ENCODE data around the gene WRAP73.

WRAP73 gene

DNA sequence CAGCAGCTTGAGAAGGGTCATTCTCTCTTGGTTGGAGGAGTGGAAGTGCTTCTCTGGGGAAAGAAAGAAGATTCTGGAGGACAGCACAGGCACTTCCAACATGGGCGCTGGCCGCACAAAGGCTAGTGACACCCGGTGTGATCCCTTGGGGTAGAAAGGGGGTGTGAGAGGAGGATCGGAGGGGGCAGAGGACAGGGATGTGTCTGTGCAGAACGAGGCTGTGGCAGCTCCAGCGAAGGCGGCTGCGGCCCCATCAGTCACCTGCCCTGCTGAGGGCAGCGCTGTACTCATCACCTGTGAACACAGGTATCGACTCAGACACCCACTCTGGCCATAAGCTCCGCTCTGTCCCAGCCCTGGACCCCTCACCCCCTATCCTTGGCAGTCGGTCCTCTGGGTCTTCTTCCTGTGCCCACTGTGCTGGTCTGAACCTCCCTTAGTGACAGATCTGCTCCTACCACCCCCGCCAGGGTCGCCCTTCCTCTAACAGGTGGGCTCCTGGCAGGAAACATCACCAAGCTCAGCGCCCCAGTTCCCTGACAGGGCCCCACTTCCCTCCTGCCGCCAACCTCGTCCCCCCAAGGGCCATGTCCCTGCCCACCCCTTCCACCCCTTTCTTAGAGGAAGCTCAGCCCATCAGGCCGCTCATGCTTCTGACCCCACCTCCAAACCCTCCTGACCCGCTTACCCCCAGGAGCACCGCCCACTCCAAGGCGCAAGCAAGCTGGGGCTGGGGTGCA lies 22.5 kb upstream of the WRAP73 start:
- no peak for DNase-seq
- in situ Hi-C loops (cut with HindIII; ENCODE audit: low pct_ligation_motif_present, low pct_unique_long_range_greater_than_20kb, low sequenced_read_pairs) = no loop called here

DNA sequence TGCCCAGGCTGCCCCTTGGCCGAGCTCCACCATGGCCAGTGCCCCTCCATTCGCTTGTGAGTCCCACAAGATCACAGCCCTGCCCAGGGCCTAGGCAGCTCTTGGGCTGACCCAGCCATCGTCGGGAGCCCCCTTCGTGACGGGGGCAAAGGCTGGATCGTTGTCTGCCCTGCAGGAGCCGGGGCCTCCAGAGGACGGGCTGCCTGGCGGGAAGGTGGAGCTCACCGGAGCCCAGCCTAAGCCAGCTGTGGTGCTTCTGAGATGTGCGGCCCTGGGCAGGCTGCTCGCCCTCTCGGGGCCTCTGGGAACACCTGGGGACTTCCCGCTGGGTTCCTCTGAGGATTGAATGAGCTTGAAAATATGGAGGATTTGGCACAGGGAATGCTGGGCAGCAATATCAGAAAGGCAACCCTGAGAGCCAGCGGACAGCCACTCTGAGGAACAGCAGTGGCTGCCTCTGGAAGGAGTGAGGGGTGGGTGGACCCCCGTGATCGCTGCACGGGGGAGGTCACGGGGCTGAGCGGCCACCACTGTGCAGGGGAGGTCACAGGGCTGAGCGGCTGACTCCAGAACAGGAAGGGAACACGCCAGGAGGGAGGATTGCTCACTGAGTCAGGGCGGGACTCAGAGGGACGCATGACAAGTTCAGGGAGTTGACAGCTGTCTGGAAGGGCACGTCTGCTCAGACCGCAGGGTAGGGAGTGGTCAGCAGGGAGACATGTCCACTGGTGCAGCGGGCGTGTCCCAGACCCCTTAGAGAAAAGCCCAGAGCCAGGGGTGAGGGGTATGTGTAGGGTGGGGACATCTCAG lies 21.7 kb upstream of the WRAP73 start:
- in situ Hi-C loops (cut with HindIII; ENCODE audit: low pct_ligation_motif_present, low pct_unique_long_range_greater_than_20kb, low sequenced_read_pairs) = no loop called here
- no peak for DNase-seq

DNA sequence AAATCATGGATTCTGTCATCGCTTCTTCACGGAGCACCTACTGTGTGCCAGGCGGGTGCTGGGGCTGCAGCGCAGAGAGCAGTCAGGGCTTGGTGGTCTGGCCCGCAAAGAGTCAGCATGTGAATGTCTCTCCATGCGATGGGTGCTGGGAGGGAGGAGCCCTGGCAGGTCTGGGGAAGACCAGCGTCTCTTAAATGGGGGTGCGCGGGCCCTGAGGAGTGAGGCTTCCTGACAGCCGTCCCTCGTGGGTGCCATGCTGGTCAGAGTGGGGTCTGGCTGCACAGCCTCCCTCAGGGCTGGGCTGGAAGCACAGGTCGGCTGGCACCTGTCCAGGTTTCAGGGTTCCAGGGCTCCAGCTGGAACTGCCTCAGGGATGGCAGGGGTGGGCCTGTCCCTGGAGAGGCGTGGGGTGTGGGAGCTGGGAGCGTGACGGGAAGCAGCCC lies 20.9 kb upstream of the WRAP73 start:
- in situ Hi-C loops (cut with HindIII; ENCODE audit: low pct_ligation_motif_present, low pct_unique_long_range_greater_than_20kb, low sequenced_read_pairs) = no loop called here
- DNase-seq = no peak

DNA sequence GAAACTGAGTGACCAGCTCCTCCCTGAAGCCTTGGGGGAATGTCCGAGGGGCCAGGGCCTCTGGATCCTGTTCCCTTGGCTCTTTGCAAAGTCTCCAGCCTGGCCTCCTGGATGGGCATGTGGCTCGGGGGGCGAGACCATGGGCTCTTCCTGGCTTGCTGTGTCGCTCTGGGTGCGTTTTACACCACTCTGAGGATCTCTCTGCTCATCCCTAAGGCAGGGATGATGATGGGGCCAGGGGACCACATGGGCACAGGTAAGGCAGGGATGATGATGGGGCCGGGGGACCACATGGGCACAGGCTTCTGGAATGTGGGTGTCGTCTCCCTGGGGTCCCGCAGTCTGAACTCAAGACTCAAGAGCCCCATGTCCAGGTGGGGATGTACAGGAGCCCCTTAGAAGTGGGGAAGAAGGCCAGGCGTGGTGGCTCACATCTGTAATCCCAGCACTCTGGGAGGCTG lies 20.1 kb upstream of the WRAP73 start:
- in situ Hi-C loops (cut with HindIII; ENCODE audit: low pct_ligation_motif_present, low pct_unique_long_range_greater_than_20kb, low sequenced_read_pairs) = no loop called here
- DNase-seq = no peak

DNA sequence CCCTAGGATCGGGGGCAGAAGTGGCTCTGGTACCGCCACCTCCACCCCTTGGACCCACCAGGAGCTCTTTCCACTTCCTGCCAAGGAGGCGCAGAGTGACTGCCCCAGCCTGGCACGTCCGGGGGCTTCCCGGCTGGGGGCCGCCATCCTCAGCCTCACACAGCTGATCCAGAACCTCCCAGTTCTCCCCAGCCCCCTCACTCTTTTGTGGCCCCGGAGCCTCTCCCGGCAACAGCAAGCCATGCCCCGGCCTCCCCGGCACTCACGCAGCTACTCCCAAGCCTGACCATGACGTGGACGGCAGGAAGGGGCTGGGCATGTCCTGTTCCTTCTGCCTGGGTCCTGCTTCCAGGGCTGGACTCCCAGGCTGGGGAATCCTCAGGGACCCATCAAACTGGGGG lies 19.5 kb upstream of the WRAP73 start:
- in situ Hi-C loops (cut with HindIII; ENCODE audit: low pct_ligation_motif_present, low pct_unique_long_range_greater_than_20kb, low sequenced_read_pairs) = no loop called here
- DNase-seq = no peak

DNA sequence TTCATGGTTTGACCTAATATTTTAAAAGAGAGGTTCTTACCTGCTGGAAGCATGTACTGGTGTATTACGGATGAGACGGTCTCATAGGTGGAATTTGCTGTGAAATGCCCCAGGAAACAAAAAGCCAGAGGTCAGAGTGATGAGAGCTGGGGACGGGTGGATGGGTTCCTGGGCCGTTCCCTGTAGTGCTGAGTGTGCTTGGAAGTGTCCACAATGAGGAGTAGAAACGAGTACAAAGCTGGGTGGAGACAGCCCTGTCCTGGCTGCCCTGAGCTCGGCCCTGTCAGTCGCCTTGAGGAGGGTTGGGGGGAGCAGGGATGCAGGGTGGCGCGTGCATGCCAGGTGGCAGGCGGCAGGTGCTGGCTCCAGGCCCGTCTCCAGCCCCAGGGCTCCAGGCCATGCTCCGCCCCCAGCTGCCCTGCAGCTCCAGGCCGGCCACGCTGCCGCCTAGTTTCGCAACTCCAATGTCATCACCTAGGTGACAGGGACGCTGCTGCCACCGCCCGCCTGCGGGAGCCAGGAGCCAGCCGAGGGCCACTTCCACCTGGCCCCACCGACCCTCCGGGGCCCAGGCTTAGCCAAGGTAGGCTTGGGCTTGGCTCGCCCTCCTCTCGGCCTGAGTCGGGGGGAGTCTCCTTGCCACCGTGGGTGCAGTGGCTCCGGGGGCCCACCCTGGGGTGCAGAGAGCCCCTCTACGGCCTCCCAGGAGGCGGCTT lies 18.8 kb upstream of the WRAP73 start:
- in situ Hi-C loops (cut with HindIII; ENCODE audit: low pct_ligation_motif_present, low pct_unique_long_range_greater_than_20kb, low sequenced_read_pairs) = no loop called here
- DNase-seq = peak; percentile 2

DNA sequence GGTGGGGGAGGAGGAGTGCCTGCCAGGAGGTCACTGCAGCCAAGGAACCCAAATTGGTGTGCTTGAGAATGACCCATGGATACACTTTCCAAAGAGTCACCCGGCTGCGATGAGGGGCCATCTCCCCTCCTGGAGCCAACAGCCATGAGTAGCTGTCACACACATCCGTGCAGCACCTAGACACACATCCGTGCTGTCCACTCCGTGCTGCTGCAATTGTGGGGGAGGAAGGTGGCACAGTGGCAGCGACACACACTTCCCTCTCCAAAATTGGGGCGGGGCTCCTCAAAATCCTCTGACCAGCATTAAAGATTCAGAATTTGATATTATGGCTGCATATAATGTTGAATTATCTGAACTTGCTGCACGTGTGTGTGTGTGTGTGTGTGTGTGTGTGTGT lies 18.2 kb upstream of the WRAP73 start:
- in situ Hi-C loops (cut with HindIII; ENCODE audit: low pct_ligation_motif_present, low pct_unique_long_range_greater_than_20kb, low sequenced_read_pairs) = no loop called here
- no peak for DNase-seq

DNA sequence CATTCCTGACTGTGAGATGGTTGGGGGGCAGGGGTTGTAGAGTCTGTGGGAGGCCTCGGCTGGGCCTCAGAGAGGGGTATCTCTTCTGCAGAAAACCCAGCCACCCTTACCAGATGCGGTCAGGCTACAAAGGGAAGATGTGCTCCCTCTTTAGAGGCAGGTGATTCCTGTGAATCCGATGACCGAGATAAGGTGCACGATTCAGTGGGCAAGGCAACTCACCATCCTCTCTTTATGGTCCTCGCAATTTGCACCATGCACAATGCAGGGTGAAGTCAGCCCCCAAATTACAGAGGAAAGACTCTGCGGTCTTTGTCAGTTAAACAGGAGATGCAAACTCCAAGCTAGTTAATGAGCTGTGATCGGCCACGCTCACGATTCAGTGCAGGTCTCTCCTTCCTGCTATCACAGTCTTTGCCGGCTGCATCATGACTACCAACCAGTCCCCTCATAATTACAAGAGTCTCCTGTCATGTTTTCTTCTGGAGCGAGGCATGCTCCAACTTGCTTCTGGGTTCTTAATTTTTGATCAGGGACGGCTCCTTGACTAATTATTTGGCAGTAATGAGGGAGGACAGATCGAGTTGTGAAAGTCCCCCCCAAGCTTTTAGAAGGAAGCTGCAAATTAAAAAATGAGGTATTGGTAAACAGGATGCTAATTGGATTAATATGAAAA lies 14.9 kb upstream of the WRAP73 start:
- in situ Hi-C loops (cut with HindIII; ENCODE audit: low pct_ligation_motif_present, low pct_unique_long_range_greater_than_20kb, low sequenced_read_pairs) = no loop called here
- DNase-seq = no peak

DNA sequence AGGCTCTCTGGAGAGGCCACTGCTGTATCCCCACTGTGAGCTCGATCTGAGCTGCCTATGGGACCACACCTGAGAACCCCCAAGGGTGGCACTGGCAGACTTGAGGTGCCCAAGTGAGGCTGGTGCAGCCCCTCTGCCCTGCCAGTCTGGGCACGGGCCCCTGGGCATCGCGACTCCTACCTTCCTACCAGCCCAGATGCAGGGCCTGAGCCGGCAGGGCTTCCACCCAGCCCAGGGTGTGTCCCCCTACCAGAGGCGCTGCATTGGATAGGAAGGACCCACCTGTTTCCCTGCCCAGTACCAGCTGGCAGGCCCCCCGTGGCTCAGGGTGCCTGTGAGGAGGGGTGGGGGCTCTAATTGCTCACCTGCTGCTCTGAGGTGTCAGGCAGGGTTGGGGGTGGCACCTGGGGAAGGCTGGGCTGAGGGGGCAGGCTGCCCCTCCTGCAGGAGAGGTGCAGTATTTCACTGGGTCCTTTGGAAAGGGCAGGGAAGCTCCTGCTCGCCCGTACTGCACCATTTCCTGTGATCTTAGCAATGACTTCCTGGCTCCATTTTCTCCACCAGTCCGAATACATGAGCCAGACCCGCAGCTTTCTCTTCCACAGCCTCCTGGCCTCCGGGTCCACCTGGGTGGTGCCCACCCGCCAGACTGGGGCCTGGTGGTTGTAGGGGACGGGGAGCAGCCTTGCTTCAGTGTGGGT lies 14.2 kb upstream of the WRAP73 start:
- DNase-seq = no peak
- in situ Hi-C loops (cut with HindIII; ENCODE audit: low pct_ligation_motif_present, low pct_unique_long_range_greater_than_20kb, low sequenced_read_pairs) = no loop called here

DNA sequence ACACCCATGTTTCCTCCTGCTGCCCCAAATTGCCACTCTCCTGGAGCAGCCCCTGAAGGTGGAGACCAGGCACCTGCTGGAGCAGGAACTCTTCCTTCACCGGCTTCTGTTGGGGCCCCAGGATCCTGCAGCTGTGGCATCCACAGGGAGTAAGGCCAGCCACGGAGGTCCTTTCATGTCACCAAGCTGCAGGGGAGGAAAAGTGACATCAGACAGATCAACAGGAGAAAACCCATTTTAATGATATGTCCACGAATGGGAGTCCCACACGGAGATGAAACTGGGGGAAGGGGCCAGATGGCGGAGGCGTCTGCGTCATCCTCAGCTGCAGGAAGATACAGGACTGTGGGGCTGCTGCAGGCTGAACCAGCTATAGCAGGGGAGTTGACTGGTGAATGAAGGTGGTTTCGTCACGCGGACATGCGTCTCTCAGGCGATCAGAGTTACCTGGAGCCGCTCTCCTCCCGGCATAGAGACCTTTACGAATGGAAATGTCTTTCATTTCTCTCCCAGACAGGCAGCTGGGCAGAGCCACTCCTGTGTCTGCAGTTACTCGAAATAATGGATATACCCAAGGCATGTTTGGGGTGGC lies 12.3 kb upstream of the WRAP73 start:
- DNase-seq = no peak
- in situ Hi-C loops (cut with HindIII; ENCODE audit: low pct_ligation_motif_present, low pct_unique_long_range_greater_than_20kb, low sequenced_read_pairs) = no loop called here

DNA sequence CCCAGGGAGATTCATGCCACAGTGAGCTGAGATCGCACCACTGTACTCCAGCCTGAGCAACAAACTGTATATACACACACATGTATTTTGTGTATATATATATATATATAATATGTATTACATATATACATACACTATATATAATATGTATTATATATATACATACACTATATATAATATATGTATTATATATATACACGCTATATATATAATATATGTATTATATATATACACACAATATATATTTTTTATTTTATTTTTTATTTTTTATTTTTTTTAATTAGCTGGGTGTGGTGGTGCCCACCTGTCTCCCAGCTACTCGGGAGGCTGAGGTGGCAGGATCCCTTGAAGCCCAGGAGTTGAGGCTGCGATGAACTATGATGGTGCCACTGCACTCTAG lies 11.7 kb upstream of the WRAP73 start:
- no peak for DNase-seq
- in situ Hi-C loops (cut with HindIII; ENCODE audit: low pct_ligation_motif_present, low pct_unique_long_range_greater_than_20kb, low sequenced_read_pairs) = no loop called here

DNA sequence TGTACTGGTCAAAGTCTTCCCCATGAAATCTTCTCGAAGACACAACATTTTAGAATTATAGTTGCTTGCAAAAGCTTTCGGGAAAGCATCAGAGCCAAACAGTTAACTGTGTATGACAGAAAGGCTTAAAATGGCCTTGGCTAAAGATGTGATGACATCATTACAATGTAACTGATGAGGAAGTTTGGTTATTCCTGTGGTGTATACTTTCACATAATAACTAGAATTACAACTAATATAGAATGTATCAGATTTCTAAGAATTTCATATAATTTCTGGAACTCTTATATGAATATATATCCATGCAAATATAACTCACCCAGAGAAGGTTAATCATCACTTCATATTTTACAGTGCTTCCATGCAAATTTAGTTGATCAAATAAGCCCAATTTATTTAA lies 10.8 kb upstream of the WRAP73 start:
- DNase-seq = no peak
- in situ Hi-C loops (cut with HindIII; ENCODE audit: low pct_ligation_motif_present, low pct_unique_long_range_greater_than_20kb, low sequenced_read_pairs) = no loop called here

DNA sequence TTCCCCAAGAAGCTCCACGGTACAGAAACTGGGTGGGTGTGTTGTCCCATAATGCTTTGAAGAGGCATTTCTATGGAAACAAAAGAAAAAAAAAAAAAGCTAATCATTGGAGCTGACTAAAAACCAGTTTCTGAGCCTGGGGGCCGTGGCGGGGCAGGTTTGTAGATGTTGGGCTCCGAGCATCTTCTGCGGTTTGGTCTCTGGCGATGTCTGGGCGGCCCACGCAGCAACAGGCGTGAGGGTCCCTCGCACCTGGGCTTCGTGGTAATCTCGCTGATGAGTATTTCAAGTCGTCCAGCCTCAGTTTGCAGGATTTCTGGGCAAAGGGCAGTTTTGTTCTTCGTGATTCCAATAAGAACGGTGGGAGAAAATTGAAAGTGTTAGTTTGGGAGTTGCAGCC lies 9.2 kb upstream of the WRAP73 start:
- DNase-seq = no peak
- in situ Hi-C loops (cut with HindIII; ENCODE audit: low pct_ligation_motif_present, low pct_unique_long_range_greater_than_20kb, low sequenced_read_pairs) = no loop called here

DNA sequence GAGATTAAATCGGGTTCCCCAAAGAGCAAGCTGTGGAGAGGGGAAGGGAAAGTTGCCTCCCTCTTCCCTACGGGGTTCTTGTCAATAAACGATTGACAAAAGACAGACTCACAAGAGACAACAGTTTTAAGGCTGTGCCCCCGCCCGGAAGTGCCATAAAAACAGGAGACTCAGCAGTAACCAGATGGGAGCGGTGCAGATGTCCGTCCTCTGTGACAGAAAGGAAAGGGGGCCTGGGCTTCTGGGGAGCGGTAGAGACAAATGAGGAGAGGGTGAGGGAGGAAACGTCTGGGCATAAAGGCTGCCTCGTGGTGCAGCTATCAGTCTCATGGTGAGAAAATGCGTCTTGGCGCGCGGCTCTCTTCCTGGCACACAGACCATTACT lies 8.3 kb upstream of the WRAP73 start:
- in situ Hi-C loops (cut with HindIII; ENCODE audit: low pct_ligation_motif_present, low pct_unique_long_range_greater_than_20kb, low sequenced_read_pairs) = no loop called here

DNA sequence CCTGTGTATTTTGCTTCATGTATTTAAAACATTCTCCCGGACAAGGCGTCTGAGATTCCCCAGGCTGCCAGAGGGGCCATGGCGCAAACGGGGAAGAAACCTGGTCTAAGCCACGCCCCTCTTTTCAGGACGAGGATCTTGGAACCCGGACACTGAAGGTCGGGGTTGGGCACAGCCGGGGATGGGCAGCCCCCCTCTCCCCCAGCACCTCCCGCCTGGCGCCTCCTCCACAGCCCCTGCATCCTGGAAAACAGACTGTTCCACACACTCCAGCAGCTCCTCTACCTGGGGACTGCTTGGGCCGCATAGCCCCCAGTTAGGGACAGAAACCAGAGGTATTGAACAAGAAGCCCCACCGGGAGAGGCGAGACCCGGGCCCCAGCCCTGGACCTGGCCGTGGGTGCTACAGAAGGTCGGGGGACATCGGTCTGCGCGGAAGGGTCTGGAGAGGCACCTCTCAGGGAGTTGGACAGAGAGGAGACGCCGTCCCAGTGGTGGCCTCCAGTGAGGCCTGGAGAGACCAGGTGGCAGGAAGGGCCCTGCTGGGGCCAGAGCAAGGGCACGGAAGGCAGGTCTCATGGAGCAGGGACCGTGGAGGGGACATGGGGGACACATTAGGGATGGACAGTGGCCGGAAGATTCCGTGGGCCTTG lies 7.8 kb upstream of the WRAP73 start:
- in situ Hi-C loops (cut with HindIII; ENCODE audit: low pct_ligation_motif_present, low pct_unique_long_range_greater_than_20kb, low sequenced_read_pairs) = no loop called here
- no peak for DNase-seq

More for the DNA sequence above, 8.3 kb upstream of the WRAP73 start:
- DNase-seq = no peak

DNA sequence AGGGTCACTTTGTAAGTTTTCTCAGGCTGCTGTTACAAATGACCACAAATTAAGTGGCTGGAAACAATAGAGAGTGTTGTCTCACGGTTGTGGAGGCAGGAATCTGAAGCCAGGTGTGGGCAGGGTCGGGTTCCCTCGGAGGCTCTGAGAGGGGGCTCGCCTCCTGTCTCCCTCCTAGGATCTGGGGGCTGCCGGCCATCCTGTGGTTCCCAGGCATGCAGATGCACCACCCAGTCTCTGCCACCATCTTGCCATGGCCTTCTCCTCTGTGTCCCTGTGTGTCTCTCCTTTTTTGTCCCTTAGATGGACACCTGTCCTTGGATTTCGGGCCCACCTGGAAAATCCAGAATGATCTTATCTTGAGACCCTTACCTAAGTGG lies 7.2 kb upstream of the WRAP73 start:
- in situ Hi-C loops (cut with HindIII; ENCODE audit: low pct_ligation_motif_present, low pct_unique_long_range_greater_than_20kb, low sequenced_read_pairs) = no loop called here

DNA sequence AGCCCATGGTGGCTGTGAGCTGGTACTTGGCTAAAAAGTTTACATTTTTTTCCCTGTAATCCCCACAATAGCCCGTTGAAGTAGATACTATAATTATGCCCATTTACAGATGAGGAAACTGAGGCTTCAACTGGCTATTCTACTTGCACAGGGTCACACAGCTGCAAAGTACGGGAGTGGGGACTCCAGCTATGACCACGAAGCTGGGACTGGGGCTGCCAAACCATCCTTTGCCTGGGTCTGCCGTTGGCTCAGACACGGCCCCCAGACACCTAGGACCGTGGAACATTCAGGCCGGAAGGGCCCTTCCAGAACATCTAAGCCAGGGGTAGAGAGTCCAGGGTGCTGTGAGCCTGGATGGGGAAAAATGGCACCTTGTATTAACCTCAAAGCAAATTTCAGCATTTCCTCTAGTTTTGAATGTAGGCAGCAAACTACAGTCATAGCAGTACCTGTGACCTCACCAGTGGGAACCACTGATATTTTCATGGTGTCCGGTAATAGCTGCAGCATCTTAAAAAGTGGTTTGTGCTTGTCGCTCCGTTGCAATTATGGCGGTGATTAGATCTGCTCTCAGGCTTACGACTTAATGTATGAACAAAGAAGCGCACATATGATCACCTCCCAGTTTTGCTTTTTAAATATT lies 6.7 kb upstream of the WRAP73 start:
- in situ Hi-C loops (cut with HindIII; ENCODE audit: low pct_ligation_motif_present, low pct_unique_long_range_greater_than_20kb, low sequenced_read_pairs) = no loop called here
- DNase-seq = no peak

More for the DNA sequence above, 7.2 kb upstream of the WRAP73 start:
- no peak for DNase-seq

Data from ACHN (cell line).